GM18511 (cell line): Measurements from ENCODE around the gene IL11RA.

Source experiments
- ATAC-seq: cut with Tn5 transposase; IDR thresholded peaks from one replicate; pipeline ENCODE4 v1.9.1; 2021; ENCODE audit warnings: mild to moderate bottlenecking, moderate library complexity; ENCODE audit not compliant: unreplicated experiment

The IL11RA gene

GRCh38 chr9:34651876-34652601, at the start of gene IL11RA:
TSS of gene IL11RA (plus strand) at chr9:34652185. CDS start at chr9:34655218, 3,033 bp downstream.
- ATAC-seq, result no peak

- ATAC-seq, result peak; percentile 76
Observed at GRCh38 chr9:34603610-34604231, 48.3 kb upstream of the IL11RA start.

- ATAC-seq, result no peak
Observed at GRCh38 chr9:34606190-34606589, 45.8 kb upstream of the IL11RA start.

GRCh38 chr9:34606905-34607304, 45.1 kb upstream of the IL11RA start:
- no peak for ATAC-seq

GRCh38 chr9:34607331-34607730, 44.7 kb upstream of the IL11RA start:
- ATAC-seq, result no peak

GRCh38 chr9:34610434-34611206, 41.4 kb upstream of the IL11RA start:
- no peak for ATAC-seq

GRCh38 chr9:34611251-34611810, 40.7 kb upstream of the IL11RA start:
- ATAC-seq, result peak; percentile 23

- peak; percentile 93 for ATAC-seq
Observed at GRCh38 chr9:34611811-34612787, 39.9 kb upstream of the IL11RA start, which contains the start of gene RPP25L. TSS of gene RPP25L (minus strand) at chr9:34612097. CDS start at chr9:34611296, 801 bp downstream.

- peak; percentile 53 for ATAC-seq
Observed at GRCh38 chr9:34612788-34613390, 39.1 kb upstream of the IL11RA start.

GRCh38 chr9:34615132-34615531, 36.9 kb upstream of the IL11RA start:
- ATAC-seq, result no peak

GRCh38 chr9:34620061-34620994, 31.7 kb upstream of the IL11RA start, which contains the start of gene DCTN3:
TSS of gene DCTN3 (minus strand) at chr9:34620495. CDS start at chr9:34620464, 31 bp downstream.
- peak; percentile 99 for ATAC-seq

GRCh38 chr9:34623374-34624235, 28.4 kb upstream of the IL11RA start:
- ATAC-seq, result no peak

- no peak for ATAC-seq
Observed at GRCh38 chr9:34624475-34625185, 27.4 kb upstream of the IL11RA start.

GRCh38 chr9:34625186-34625486, 26.8 kb upstream of the IL11RA start:
- ATAC-seq, result no peak

GRCh38 chr9:34627716-34628655, 24.0 kb upstream of the IL11RA start:
- peak; percentile 14 for ATAC-seq
